Ishikawa (cell line): ENCODE measurements around the gene GLI3.

Experiments
- CEBPB ChIP-seq: IDR thresholded peaks from 2 replicates; pipeline ENCODE4 v1.6.1; 2012
- CREB1 ChIP-seq: IDR thresholded peaks from 2 replicates; pipeline ENCODE4 v1.6.1; 2012; ENCODE audit warnings: low read depth
- EGR1 ChIP-seq: IDR thresholded peaks from 2 replicates; pipeline ENCODE4 v1.6.1; 2012
- EP300 ChIP-seq: IDR thresholded peaks from 2 replicates; pipeline ENCODE4 v1.6.1; 2012; ENCODE audit warnings: borderline replicate concordance
- FOXM1 ChIP-seq: IDR thresholded peaks from 2 replicates; pipeline ENCODE4 v1.6.1; 2012; ENCODE audit warnings: low read depth, borderline replicate concordance
- MAX ChIP-seq: IDR thresholded peaks from 2 replicates; pipeline ENCODE4 v1.6.1; 2012
- NFIC ChIP-seq: IDR thresholded peaks from 2 replicates; pipeline ENCODE4 v1.6.1; 2012
- REST ChIP-seq: IDR thresholded peaks from 2 replicates; pipeline ENCODE4 v1.6.1; 2012; ENCODE audit warnings: low read depth, mild to moderate bottlenecking
- TAF1 ChIP-seq: IDR thresholded peaks from 2 replicates; pipeline ENCODE4 v1.6.1; 2012; ENCODE audit warnings: low read depth, mild to moderate bottlenecking
- TEAD4 ChIP-seq: IDR thresholded peaks from 2 replicates; pipeline ENCODE4 v1.6.1; 2012
- USF1 ChIP-seq: IDR thresholded peaks from 2 replicates; pipeline ENCODE4 v1.6.1; 2012
- YY1 ChIP-seq: IDR thresholded peaks from 2 replicates; pipeline ENCODE4 v1.6.1; 2012; ENCODE audit warnings: low read depth

- TF ChIP-seq YY1 = no peak
- TF ChIP-seq USF1 = no peak
- TF ChIP-seq EP300 = no peak
- no peak for TF ChIP-seq TAF1
- TF ChIP-seq EGR1 = no peak
- TF ChIP-seq CEBPB = no peak
- TF ChIP-seq TEAD4 = no peak
- no peak for TF ChIP-seq FOXM1
- no peak for TF ChIP-seq REST
- TF ChIP-seq CREB1 = no peak
- no peak for TF ChIP-seq NFIC
- no peak for TF ChIP-seq MAX
Observed at GRCh38 chr7:42253316-42253715, 16.3 kb upstream of the GLI3 start.
